Measurements from ENCODE around the gene PRKCA.
"Not testable (repeated sequence)": the region's sequence is repeated elsewhere in the genome, so short reads cannot be mapped to it uniquely, and the experiment has no call there.

PRKCA gene

DNA sequence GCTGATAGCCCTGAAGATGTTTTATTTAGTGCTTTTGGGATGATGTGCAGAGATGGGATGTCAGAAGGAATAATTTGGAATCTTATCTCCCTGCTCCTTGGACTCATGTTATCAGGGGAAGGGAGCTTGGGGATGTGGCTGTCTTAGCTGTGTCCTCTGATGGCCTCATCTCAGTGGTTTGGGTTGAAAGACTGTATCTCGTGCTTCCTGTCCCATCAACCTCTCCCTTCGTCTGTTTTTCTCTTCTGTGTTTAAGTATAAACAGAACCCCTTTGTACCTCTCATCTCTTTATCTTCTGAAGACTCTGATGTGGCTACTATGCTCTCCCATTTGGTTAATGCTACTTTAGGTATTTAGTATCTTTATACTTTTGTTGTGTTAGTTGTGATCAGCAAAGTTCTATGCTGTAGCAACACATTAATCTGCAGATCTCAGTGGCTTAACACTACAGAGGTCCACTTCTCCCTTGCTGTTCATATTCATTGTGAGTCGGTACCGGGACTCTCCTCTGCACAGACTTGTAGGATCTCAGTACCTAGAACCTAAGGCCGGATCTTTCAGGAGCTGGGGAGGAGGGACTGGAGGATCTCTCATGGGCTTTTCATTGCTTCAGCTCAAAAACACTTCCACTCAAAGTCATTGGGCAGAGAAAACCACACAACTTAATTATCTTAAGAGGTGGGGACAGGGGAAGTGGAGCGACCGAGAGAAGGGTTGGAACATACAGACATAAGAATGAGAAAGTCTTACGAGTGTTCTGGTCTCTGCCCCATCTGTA, 28.8 kb downstream of the PRKCA start:
- FAIRE-seq: no peak

DNA sequence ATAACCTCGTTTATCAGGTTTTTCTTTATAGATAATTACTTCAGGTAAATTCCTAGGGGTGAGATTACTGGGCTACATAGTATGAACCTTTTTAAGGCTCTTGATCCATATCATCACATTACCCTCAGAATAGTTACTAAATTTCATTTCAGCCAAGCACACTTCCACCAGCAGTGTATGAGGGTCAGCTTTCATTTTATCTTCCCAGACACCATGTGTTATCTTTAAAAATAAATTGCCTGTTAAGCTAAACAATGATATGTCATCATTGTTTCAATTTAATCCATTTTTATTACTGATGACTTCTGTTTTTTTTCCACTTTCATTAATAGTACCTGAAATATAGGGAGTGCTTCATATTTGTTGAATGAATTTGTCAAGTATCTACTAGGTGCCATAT, 33.4 kb downstream of the PRKCA start:
- no peak for FAIRE-seq

DNA sequence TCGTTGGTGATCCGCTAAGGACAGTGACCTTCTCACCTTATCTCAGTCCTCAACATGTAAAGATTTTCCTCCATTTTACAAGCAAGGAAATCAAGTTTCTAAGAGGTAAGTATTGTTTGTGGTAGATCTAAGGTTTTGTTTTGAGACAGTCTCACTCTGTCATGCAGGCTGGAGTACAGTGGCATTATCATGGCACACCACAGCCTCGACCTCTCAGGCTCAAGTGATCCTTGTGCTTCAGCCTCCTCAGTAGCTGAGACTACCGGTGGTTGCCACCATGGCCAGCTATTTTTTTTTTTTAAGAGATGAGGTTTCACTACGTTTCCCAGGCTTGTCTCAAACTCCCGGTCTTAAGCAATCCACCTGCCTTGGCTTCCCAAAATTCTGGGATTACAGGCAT, 34.9 kb downstream of the PRKCA start:
- no peak for FAIRE-seq

DNA sequence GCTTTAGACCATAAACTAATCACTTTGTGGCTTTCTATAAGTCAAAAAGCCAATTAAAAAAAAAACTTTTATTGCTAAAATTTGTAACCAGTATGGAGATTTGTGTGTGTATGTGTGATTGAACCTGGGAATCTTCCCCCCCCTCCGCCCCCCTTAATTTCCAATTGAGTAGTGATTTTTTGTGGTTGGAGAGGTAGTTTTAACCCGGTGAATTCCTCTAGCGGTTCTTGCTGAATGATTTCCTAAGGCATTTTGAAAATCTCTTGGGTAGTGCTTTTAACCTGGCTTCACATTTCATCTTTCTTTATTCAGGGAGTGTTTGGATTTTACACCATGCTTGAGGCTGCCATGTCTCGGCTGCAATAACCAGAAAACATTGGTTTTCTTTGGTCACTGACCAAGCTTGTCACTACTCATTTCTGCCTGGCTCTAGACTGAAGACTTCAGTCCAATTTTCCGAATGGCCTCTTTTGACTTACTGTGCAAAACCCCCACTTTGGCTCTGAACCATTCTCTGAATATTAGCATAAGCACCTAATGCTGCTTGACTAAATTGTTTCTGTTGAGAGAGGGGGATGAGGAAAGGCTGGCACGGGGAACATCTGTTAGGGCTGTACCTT, 35.6 kb downstream of the PRKCA start:
- no peak for FAIRE-seq

DNA sequence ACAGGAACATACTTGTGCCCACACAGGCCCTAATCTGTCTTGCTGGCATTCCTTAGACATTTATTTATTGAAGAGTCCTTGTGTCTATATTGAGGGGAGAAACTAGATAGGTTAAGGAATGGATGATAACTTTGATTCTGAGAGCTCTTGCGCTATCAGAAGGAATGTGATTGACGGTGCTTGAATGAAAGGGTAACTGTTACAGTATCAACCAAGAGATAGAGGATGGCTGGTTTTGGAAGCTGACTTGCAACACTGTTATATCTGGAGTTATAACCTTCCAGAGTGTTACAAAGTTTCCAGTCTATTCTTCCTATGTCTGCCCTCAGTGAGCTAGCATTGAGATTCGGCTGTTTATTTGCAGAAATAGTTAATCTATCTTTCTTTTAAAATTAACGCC, 36.5 kb downstream of the PRKCA start:
- FAIRE-seq: no peak

DNA sequence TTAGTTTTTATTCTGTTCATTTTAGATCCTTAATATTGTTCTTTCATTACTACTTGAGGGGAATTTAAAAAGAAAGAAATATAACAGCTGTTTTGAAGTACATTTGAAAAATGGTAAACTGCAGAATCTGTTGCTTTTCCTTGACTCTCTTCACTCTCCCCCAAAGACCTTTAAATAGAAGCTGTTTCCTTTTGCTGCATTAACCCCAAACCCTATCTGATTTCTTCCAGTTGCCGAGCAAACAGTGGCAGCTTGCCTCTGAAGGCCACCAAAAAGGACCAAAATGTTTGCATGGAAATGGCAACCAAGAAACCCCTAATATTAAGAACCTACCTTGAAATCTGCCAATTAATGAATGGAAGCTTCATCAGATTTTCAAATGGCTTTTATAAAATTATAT, 37.1 kb downstream of the PRKCA start:
- no peak for FAIRE-seq

DNA sequence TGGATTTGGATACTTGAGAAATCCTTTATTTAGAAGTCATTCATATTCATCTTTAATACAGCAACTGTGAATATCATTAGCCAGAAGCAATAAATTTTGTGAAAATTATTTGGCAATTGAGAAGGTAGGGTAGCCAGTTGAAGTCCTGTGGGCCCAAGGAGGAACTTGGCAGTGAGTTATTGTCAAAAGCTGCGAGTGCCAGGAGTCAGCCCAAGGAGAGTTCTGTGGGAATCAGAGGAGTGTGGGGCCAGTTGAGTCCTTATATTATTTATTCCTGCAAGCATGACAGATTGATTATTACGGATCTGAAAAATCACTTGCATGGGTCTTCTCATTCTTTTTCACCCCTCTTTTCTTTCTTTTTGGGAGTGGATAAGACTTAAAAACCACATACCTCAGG, 38.3 kb downstream of the PRKCA start:
- no peak for FAIRE-seq

DNA sequence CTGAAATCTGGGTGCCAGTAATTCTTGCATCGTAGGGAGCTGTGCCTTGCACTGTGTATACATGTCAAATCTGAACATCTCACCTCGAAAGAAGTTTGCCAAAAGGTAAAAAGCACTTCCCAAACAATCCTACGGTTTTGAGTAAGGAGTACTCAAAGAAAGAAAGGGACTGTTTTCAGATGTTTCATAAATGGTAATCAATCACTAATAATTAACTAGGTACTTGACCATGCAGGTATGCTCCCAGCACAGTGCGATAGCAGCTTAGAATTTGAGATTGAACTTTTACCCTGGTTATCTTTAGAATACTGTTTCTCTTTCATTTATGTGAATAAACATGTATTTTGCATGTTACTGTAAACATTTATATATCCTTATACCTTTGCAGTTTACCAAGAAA, 39.0 kb downstream of the PRKCA start:
- FAIRE-seq: no peak

DNA sequence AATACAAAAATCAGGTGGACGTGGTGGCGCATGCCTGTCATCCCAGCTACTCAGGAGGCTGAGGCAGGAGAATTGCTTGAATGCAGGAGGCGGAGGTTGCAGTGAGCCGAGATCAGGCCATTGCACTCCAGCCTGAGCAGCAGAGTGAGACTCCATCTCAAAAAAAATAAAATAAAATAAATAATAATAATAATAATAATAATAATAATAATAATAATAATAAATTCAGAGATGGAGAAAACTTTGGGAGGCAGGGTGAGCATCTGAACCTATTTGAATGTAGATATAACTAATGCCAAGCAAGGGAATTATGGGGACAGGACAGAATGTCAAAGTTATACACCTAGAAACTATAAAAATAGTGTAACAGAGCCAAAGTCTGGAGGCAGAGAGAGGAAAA, 39.9 kb downstream of the PRKCA start:
- not testable (repeated sequence) for FAIRE-seq

DNA sequence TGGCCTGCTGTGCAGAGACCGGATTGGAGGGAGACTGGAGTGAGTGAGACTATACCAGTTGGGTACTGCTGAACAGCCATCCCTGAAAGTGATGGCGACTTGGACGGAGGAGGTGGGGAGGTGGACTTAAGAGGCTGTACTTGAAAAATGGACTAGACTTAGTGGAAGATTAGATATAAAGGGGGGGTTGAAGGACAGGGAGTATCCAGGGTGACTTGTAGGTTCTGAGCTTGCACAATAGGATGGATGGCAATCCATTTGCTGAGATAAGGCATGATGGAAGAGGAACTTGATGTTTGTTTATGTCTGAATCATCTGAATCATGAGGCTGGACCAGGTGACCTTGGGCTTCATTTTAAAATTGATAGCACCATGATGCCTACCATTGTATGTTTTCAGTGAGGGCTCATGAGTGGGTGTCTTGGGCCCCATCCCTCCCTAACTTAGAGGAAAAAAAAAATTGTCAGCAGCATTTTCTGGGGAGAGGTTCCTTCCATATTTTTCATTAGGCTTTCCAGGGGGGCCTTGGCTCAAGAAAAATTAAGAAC, 41.2 kb downstream of the PRKCA start:
- no peak for FAIRE-seq

DNA sequence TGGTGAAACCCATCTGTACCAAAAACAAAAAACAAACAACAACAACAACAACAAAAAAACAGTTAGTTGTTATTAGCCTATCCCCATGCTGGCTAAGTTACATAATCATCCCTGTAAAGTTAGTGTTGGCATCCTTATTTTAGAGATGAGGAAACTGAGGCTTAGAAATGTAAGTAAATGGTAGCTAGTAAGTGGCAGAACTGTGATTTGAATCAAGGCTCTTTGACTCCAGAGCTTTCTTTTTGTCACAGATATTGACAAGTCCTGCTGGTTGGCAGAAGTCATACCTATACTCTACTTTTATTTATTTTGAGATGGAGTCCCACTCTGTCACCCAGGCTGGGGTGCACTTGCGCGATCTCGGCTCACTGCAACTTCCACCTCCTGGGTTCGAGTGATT, 42.1 kb downstream of the PRKCA start:
- FAIRE-seq: no peak

DNA sequence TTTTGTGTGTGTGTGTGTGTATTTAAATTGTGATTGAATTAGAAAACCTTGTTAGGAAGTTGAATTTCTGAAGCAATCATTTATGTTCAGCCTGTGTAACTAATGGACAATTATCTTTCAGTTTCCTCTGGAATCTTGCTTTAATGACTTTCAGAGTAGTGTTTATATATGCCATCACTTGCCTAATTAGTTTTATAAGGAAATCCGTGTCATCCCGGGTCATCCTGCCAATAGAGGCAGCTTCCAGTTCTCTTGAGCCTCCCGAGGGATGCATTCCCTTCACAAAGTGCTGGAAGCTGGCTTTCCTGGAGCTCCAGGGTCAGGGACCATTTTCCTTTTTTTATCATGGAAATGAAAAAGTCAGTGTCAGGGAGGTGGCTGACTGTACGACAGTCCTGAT, 42.9 kb downstream of the PRKCA start:
- no peak for FAIRE-seq

DNA sequence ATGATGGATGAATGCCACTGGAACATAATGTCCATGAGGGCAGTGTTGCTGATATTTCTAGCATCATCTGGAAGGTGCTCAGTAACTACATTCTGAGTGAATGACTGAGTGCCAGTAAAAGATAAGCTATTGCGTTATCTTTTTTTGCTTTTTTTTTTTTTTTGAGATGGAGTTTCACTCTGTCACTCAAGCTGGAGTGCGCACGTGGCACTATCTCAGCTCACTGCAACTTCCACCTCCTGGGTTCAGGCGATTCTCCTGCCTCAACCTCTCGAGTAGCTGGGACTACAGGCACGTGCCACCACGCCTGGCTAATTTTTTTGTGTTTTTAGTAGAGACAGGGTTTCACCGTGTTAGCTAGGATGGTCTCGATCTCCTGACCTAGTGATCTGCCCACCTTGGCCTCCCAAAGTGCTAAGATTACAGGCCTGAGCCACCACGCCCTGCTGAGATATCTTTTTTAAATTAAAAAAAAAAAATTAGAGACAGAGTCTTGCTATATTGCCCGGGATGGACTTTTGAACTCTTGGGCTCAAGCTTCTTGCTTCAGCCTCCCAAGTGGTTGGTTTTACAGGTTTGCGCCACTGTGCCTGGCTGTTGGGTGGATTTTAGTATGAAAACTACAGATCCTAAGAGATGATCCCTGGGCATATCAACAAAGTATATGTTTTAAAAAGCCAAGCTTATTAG, 43.7 kb downstream of the PRKCA start:
- not testable (repeated sequence) for FAIRE-seq

DNA sequence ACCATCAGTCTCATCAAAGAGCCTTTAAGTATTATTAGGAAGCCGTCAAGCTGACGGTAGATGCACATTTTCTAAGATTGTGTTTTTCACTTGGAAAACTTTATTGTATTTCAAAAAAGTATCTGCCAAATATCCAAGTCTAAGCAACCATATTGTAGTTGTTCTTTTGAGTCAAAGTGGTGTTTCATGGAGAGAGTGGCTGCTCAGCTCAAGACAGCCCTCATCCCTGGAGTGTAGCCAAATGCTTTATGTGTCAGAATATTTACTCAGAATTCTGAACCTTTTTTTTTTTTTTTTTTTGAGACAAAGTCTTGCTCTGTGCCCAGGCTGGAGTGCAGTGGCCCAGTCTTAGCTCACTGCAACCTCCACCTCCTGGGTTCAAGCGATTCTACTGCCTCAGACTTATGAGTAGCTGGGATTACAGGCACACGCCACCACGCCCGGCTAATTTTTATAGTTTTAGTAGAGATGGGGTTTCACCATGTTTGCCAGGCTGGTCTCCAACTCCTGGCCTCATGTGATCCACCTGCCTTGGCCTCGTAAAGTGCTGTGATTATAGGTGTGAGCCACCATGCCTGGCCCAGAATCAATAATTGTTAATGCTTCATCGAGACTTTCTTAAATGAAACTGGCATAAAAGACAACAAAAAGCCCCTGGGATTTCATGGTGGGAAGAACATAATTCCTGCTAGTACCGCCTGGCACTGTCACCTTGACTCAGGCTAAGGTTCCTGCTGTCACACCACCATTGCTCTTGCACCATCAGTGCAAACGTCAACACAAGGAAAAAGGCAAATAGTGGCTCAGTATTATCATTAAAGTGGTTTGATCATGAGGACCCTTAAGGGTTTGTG, 45.5 kb downstream of the PRKCA start:
- no peak for FAIRE-seq

DNA sequence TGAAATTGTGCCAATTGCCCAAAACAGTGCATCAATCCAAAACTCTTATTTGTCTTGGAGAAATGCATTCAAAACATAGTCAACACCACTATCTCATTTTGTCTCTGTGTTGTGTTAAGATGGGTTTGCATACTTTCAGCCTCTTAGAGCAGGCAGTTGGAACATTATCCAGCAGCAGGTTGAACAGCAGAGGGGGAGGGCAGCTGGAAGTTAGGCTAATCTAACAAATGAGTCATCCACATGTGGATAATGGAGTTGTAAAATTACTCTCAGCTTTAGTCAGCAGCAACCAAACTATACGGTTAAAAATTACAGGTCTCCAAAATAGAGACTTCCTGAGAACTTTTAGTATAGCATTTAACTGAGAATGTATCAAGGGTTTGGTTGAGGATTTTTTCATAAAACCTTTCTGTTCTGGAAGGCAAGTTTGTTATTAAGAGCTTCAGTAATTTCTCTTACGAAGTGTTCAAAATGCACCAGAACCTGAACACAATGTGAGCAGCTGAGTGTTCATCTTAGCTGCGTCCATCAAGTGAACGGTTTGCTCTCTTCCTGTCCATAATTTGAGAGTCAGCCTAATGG, 46.3 kb downstream of the PRKCA start:
- FAIRE-seq: no peak

DNA sequence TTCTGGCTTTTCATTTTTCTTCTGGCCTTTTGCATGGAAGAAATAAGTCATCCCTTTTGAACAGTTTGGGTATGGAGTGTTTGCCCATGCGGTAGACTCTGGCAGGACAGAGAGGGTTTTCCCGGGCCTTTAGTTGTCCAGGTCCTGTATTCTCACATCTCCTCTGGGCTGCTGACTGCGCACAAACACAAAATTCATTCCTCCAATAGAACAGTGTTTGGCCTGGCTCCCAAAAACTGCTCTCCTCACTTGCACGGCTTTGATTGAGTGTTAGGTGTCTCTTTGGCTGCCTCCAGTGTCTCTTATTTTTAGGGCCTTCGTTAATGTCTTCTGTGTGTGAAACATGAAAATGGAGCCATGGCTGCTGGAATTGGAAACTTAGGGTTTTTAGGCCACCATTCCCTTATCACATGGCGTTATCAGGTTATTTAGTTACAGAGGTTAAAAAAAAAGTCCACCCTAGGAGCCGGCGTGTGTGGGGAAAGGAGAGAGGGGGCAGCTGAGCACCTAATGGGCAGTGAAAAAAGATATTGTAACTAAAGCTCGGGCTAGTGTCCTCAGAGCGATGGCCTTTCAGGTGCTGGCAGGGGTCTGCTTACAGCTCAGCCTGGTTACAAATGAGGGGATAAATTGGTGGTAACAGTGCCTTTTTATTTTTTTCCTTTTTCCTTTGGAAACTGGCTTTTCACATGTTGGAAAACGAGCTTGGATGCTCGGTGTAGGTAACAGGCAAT, 47.3 kb downstream of the PRKCA start:
- no peak for FAIRE-seq

DNA sequence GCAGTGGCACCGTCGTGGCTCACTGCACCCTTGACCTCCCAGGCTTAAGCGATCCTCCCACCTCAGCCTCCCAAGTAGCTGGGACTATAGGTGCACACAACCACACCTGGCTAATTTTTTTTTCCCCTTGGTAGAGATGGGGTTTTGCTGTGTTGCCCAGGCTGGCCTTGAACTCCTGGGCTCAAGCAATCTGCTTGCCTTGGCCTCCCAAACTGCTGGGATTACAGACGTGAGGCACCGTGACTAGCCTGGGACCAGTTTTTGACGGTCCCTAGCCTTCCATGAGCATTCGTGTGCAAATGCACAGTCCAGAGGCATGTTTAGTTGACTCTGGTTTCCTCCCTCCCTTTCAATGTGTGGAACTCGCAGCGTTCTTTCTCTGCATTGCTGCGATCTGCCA, 48.2 kb downstream of the PRKCA start:
- FAIRE-seq: not testable (repeated sequence)

DNA sequence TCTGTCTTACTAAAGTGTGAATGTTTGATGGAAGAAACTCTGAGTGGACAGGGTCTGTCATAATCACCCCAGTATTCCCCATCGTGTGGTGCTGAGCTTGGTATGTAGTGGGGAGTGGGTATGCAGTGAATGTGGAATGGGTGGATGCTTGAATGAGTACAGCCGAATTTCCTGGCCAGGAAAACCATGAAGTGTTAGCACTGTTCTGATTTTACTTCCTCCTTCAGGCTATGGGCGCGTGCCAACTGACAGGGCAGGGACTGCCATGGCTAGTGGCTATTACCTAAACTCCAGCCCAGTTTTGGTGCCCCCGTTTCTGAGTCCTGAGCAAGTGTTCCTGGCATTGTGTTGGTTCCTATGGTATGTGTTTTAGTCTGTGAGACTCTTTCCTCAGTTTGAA, 48.6 kb downstream of the PRKCA start:
- no peak for FAIRE-seq

DNA sequence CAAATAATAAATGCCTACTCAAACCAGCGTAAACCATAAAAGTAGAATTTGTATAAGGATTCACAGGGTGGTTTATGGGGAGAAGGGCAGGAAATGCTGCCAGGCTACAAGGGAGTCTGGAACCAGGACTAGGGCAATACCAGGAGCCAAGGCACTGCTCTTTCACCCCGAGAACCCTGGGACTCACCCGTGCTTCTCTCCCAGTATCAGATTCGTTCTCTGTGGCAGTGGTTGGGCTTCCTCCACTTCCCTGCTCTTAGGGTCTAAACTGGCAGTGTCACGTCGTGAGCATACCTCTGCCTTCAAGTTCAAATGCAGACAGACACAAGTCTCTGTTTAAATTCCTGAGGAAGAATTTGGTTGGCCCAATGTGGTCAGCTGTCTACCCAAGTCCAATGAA, 49.3 kb downstream of the PRKCA start:
- FAIRE-seq: no peak

DNA sequence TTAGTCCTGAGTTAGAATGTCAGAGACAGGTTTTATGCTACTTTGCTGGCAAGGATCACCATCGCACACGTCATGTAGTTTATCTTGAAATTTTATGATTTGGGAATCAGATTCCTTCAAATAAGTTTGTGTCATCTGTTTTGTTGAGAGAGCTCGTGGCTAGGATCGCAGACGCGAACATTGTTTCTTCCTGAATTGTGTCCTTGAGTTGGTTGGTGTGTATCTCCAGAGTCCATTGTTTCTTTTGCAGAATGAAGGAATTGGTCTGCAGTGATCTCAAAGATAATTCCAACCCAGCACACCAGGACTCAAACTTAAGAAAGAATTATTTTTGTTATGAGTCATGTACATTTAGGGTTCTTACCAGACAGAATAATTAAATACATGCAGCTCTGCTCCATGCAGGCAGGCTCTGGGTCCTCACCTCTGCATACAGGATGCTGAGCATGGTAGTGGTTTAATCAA, 51.6 kb downstream of the PRKCA start:
- no peak for FAIRE-seq

DNA sequence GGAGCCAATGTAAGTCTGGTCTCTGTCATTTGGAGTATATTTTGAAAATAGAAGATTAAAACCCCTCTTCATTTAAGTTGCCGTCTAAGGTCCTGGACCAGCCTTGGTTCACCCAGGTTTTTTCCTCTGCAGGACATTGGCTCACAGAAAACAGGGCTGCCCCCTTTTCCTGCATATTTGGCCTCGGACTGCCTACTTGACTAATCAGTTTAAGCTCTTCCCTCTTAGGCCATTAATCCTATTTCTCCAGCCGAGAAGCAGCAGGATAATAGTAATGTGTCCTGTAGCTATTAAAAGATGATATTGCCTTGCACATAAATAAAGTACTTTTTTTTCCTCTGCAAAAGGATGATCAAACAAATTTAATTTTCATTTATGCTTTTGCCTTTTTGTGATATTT, 52.1 kb downstream of the PRKCA start:
- FAIRE-seq: no peak

DNA sequence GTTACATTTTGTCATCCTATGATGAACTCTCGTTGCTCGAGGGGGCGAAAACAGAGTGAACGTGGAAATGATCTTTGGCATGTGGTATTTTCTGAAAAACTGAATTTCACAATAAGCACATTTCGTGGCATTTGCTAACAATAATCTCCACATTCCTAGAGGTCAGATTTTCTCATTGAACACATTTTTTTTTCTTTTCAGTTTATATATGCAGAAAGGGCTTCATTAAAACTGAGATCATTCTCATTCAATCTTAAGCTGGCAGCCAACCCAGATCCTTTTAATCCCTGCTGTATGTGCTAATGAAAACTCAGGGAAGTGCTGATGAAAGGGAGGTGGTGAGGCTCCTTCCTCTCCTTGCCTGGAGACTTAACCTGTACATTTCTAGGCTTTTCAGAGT, 52.6 kb downstream of the PRKCA start:
- FAIRE-seq: no peak
